SK-N-MC (cell line): ENCODE measurements around the gene ANGPTL1.

Experiments
- DNase-seq: peaks from one replicate; pipeline ENCODE4 v3.0.0-alpha.2; 2011; ENCODE audit warnings: low read depth, low spot score
- H3K27ac ChIP-seq: fragments of 200-600 bp; sonication (generic); 2 replicates; pipeline ENCODE4 v1.5.1; 2016; ENCODE audit warnings: mixed run types
- H3K36me3 ChIP-seq: fragments of 200-600 bp; sonication (generic); 2 replicates; pipeline ENCODE4 v1.6.1; 2017; ENCODE audit warnings: antibody characterized with exemption, low read length, mixed read lengths; ENCODE audit not compliant: insufficient read depth
- H3K4me3 ChIP-seq: fragments of 200-600 bp; sonication (generic); 2 replicates; pipeline ENCODE4 v1.5.1; 2016
- H3K9ac ChIP-seq: fragments of 200-600 bp; sonication (generic); 2 replicates; pipeline ENCODE4 v1.8.0; 2017; ENCODE audit warnings: mixed run types, mixed read lengths; ENCODE audit not compliant: insufficient read length
- H3K9me3 ChIP-seq: fragments of 200-600 bp; sonication (generic); 2 replicates; pipeline ENCODE4 v1.6.1; 2017; ENCODE audit warnings: low read depth, mild to moderate bottlenecking, antibody characterized with exemption, low read length, moderate library complexity, mixed read lengths
- EZH2 ChIP-seq: fragments of 200-600 bp; sonication (generic); IDR thresholded peaks from one replicate; pipeline ENCODE4 v1.6.1; 2017; ENCODE audit warnings: antibody characterized with exemption
- FOXP2 ChIP-seq: optimal IDR thresholded peaks from 2 replicates; pipeline ENCODE3; 2011; ENCODE audit warnings: mild to moderate bottlenecking, moderate library complexity; ENCODE audit not compliant: insufficient read depth; ENCODE audit errors: extremely low read length, control extremely low read depth
- POLR2AphosphoS5 ChIP-seq: IDR thresholded peaks from 2 replicates; pipeline ENCODE4 v1.6.1; 2012; ENCODE audit warnings: mild to moderate bottlenecking, low read depth, low read length, borderline replicate concordance

ANGPTL1 gene

DNA sequence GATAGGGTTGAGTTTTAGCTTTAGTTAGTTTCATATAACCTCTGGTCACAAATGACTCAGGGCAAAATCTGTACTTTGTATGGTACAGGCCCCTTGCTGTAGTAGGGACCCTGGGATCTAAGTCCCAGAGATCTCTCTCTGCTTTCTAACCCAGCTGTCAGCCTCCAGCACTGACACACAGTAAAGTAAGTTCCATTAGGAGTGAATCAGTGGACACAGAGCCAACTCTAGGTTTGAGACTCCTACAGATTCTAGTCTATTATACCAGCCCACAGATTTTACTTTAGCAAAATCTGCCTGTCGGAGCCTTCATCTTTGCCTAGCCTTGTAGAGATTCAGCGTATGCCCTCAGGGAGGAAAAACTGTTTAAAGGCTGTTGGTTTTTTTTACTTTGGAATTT is 52.5 kb downstream of the ANGPTL1 start:
- no peaks in the 10 kb centered on the region for H3K9me3 ChIP-seq
- no peak for DNase-seq
- TF ChIP-seq FOXP2 (no peak), EZH2 (no peak), POLR2AphosphoS5 (no peak)
- no peak overlapping the region for H3K27ac ChIP-seq
- H3K9ac ChIP-seq: no peak overlapping the region
- 0 out of 2 replicates have a peak, but pooled peaks cover 3% of the 10 kb centered on the region for H3K36me3 ChIP-seq
- H3K4me3 ChIP-seq: no peak overlapping the region

DNA sequence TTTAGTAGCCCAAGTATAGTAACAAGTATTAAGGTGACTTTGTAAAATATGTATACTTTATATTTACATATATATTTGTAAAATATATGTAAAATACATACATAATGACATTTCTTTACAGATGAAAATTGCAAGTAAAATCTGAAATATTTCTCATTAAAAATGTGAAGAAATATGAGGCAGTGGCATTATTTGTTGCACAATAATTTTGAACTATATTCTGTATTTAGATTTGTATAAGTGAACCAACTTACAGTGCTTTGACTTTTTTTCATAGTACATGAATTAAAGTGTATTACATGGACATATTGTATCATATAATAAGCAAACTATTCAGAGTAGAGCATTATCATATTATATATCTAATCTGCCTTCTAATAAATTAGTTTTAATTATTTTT is 60.3 kb downstream of the ANGPTL1 start:
- Histone ChIP-seq H3K27ac (no peak overlapping the region), H3K36me3 (0 out of 2 replicates have a peak, but pooled peaks cover 2% of the 10 kb centered on the region), H3K4me3 (no peak overlapping the region), H3K9me3 (no peaks in the 10 kb centered on the region), H3K9ac (no peak overlapping the region)
- TF ChIP-seq POLR2AphosphoS5: no peak
- TF ChIP-seq EZH2: no peak
- TF ChIP-seq FOXP2: no peak
- DNase-seq: no peak

DNA sequence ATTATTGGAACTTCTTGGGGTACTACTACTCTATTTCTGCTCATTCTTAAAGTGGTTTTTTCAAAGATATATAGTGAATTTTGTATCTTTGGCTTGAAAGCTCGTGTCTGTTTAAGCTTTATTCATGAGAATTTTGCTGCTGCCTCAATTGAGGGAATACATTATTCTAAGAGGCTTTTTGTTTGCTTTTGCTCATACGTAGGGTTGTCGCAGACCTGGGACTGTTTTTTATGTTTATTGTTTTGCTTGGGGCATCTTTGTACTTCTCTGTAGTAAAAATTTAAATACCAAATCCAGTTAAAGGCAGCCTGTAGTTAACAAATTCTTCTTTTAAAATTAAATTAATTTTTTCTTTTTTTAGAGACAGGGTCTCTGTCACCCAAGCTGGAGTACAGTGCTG is 62.3 kb downstream of the ANGPTL1 start:
- DNase-seq: no peak
- H3K9me3 ChIP-seq: no peaks in the 10 kb centered on the region
- TF ChIP-seq POLR2AphosphoS5: no peak
- TF ChIP-seq EZH2: no peak
- TF ChIP-seq FOXP2: no peak
- H3K27ac ChIP-seq: no peak overlapping the region
- no peaks in the 10 kb centered on the region for H3K36me3 ChIP-seq
- no peak overlapping the region for H3K4me3 ChIP-seq
- no peak overlapping the region for H3K9ac ChIP-seq

GRCh38 chr1:178806665-178807300 is 64.1 kb downstream of the ANGPTL1 start:
- no peak overlapping the region for H3K4me3 ChIP-seq
- H3K9me3 ChIP-seq: no peaks in the 10 kb centered on the region
- H3K36me3 ChIP-seq: no peaks in the 10 kb centered on the region
- no peak for DNase-seq
- no peak overlapping the region for H3K9ac ChIP-seq
- H3K27ac ChIP-seq: no peak overlapping the region
- TF ChIP-seq EZH2 (no peak), POLR2AphosphoS5 (no peak), FOXP2 (no peak)

DNA sequence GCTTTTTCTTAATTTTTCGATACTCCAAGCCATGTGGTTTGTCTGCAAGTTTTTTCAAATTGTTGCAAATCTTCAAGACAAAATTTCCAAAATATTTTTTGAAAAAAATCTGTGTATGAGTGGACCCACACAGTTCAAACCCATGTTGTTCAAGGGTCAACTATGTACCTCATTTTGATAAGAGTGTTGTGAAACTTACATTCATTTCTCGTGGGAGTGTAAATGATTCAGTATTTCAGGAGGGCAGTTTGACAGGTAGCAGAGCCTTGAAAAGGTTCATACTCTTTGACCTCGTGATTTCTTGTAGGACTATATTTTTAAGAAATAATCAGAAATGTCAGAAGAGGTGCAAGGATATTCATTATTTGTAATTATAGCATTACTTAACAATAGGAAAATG is 68.0 kb downstream of the ANGPTL1 start:
- H3K36me3 ChIP-seq: no peaks in the 10 kb centered on the region
- H3K9ac ChIP-seq: no peak overlapping the region
- TF ChIP-seq POLR2AphosphoS5: no peak
- no peak for TF ChIP-seq FOXP2
- TF ChIP-seq EZH2: no peak
- no peak overlapping the region for H3K4me3 ChIP-seq
- no peak for DNase-seq
- no peaks in the 10 kb centered on the region for H3K9me3 ChIP-seq
- no peak overlapping the region for H3K27ac ChIP-seq
